NCI-H1417 (cell line): Measurements from ENCODE around the gene COL23A1.
"Not testable (repeated sequence)": the region's sequence is repeated elsewhere in the genome, so short reads cannot be mapped to it uniquely, and the experiment has no call there.

ENCODE experiments used
- DNase-seq, 3 experiments: peaks; one replicate each; lab custom pipeline; 2025; lab: John Stamatoyannopoulos, UW

The COL23A1 gene

GRCh38 chr5:178319541-178320041 lies 270.6 kb downstream of the COL23A1 start:
- DNase-seq: no peak

GRCh38 chr5:178318893-178319292 lies 271.3 kb downstream of the COL23A1 start:
- DNase-seq: no peak

DNA sequence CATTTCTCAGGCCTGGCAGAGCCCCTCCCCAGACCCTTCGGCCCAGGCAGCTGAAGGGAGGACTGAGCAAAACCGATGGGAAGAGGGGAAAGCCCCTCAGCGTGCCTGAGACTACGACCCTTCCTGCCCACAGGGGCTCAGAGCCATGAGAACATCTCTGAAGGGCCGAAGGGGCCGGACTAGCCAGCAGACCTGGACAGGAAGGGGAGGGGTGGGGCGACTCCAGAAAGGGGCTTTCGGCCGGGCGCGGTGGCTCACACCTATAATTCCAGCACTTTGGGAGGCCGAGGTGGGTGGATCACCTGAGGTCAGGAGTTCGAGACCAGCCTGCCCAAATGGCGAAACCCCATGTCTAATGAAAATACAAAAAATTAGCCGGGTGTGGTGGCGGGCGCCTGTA lies 271.8 kb downstream of the COL23A1 start:
- no peak for DNase-seq

- DNase-seq: not testable (repeated sequence)
Measured at GRCh38 chr5:178317727-178318126, 272.5 kb downstream of the COL23A1 start.

GRCh38 chr5:178314961-178315820 lies 275.0 kb downstream of the COL23A1 start:
- DNase-seq: no peak

DNA sequence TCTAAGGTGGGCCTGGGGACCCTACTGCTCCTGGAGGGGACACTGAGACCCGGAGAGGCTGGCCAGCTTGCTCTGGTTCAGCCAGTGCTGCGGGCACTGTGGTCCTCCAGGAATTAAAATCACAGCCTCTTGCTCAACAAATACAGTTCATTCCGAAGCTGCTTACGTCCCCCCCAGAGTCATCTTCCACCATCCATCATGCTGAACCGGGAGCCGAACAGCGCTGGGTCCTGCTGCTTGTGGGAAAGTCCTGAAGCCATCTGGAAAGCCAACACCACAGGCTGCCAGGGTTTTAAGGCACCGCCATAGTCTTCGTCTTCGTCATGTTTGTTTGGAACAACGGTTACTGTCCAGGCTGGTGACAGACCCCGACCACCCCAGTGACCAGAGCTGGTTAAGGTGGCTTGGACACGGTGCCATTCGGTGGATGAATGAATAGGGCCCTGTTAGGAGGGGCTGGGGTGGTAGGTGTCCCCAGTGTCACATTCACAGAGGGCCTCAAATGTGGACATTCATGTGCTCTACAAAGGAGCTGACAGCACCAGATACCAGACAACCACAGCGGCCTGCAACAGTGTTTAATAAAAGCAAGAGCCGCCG lies 276.0 kb downstream of the COL23A1 start:
- no peak for DNase-seq

GRCh38 chr5:178313316-178313715 lies 276.9 kb downstream of the COL23A1 start:
- no peak for DNase-seq

GRCh38 chr5:178312880-178313282 lies 277.3 kb downstream of the COL23A1 start:
- no peak for DNase-seq

GRCh38 chr5:178310130-178310865 lies 279.9 kb downstream of the COL23A1 start:
- no peak for DNase-seq

DNA sequence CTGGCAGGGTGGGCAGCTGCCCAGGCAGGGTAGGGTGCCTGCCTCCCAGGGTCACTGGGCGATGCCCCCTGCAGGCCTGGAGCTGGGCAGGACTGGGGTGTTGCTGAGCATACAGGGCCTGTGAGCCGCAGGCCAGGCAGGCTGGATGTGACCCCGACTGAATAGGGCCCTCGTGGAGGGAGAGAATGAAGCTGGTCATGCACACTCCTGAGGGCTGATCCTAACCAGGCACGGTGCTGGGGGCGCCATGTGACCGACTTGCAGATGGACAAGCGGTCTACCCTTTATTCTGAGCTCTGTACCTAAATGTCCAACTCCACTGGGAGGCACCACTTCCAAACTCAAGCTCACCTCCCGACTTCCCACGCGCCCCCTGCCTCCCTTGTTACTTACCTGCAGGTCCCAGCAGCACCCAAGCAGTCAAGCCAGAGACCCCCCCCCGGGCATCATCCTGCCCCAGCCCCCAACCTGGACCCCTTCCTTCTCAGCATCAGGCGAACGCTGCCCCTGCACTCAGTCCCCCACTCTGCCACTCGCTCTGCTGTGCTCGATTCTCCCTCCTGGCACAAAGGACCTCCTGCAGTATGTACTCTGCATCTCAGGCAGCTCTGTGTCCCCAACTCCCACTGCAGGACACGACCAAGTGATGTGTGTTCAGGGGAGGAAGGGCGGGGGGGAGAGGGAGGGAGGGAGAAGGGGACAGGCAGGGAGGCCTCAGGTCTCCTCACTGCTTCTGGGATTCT lies 280.8 kb downstream of the COL23A1 start:
- no peak for DNase-seq

- no peak for DNase-seq
Measured at GRCh38 chr5:178308541-178309092, 281.6 kb downstream of the COL23A1 start.

GRCh38 chr5:178307267-178308045 lies 282.7 kb downstream of the COL23A1 start:
- no peak for DNase-seq

DNA sequence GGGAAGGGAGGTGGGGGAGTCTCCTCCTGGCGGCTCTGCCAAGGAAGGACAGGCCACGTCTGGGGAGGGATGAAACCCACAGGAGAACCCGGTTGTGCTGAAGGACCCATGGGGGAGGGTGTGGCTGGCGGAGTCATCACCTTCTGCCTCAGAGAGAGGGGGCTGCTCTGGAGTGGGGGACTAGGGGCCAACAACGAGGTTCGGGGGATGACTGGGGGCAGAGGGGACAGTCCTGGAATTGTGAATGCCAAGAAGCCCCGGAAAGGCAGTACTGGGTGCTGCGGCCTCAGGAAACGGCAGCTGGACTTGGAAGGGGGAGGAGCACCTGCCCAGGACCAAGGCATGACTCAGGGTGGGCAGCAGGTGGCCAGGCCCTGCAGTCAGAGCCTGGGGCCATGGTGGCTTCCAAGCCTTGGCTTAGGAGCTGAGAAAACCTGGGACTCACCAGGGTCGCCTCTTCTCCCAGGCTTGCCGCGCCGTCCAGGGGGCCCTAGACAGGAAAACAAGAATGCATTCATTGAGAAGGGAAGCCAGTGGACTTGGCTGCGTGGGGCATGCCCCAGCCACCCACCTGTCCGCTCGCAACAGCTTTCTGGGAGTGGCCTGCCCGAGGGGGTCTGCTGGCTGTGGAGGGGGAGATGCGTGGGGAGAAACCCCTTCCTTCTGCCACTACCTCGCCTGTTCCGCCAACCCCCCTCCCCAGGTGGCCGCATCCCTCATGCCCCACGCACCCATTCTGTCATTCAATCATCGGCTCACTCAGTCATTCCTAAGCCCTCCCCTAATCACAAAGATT lies 283.6 kb downstream of the COL23A1 start:
- no peak for DNase-seq

DNA sequence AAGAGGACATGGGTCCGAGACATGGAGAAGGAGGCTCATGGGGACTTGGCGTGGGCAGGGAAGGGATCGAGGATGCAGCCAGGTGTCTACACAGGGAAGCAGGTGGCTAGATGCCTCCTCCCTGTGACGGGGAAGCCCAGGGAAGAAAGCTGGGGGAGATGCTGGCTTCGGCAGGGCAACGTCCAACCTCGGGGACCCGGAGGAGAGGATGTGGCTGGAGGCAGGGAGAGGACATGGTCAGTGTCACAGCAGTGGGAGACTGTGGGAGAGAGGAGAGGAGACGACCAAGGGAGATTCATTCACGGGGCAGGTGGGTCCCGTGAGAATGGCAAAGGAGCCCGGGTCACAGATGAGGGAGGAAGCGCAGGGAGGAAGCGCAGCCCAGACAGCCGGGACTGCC lies 284.4 kb downstream of the COL23A1 start:
- DNase-seq: no peak

DNA sequence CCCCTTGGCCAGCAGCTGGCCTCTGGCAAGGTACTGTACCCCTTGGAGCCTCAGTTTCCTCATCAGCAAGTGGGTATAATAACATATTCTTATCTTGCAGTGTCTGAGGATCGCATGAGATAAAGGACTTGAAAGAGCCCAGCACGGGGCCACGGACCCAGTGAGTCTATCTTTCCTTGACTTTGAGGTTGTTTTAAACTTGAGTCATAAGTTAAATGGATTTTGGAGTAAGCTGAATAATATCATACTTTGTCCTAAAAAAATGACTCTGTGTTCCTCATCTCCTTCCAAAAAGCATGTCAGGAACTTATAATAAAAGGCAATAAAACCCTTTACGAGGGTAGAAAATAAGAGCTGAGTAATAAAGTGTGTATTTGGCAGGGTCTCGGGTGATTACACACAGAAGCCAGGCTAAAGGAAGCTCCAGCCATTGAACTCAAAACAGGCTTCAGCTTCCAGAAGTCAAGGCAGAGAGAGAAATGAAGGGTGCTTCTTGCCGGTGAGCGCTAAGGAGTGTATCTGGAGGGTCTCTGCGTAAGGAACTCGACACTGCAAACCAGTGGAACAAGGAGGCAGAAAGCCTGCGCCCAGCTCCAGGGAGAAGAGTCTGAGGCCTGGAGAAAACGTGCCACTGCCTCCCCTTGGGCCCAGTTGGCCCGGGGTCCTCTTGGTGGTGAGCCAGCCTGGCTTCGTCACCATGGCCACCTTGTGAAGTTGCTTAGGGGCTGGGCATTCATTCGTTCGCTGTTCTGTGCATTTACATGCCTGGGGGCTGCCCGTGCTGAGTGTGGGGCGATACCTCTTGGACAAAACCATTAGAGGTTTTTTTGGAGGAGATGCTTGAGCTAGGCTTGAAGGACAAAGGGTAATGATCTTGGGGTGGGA lies 285.2 kb downstream of the COL23A1 start:
- no peak for DNase-seq

GRCh38 chr5:178304016-178304415 lies 286.2 kb downstream of the COL23A1 start:
- DNase-seq: no peak

DNA sequence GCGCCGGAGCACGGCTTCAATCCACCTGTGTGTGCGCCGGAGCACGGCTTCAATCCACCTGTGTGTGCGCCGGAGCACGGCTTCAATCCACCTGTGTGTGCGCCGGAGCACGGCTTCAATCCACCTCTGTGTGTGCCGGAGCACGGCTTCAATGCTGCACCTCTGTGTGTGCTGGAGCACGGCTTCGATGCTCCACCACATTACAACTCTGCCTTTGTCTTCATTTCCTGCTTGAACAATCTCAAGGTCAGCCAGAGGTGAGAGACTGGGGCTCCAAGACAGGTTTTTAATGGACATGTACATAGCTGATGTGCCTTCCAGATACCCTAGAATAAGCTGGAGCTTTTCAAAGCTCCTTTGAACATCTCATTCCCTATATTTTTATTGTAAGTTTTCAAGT lies 287.9 kb downstream of the COL23A1 start:
- not testable (repeated sequence) for DNase-seq

- no peak for DNase-seq
Measured at GRCh38 chr5:178301641-178302040, 288.6 kb downstream of the COL23A1 start.

GRCh38 chr5:178298283-178298807 lies 291.8 kb downstream of the COL23A1 start:
- no peak for DNase-seq
